Astrocyte (in vitro differentiated cells and primary cell): Measurements from ENCODE around the gene GLYR1. TPM values are rescaled to one million over a fixed set of nuclear protein-coding genes. Genes with fewer than 3 reads are reported as not detected.

Experiments
- DNase-seq: peaks from one replicate; pipeline ENCODE4 v3.0.0-alpha.2; 2010; ENCODE audit warnings: low read depth
- FAIRE-seq: peaks from 2 replicates; lab custom pipeline; 2011; peaks lifted over from hg19 to GRCh38; lab: Jason Lieb, UNC
- H2AFZ ChIP-seq: 2 replicates; pipeline ENCODE4 v1.6.0; 2012; ENCODE audit warnings: low read depth, low read length, inconsistent platforms
- H3K27ac ChIP-seq: 2 replicates; pipeline ENCODE4 v1.5.1; 2011; ENCODE audit warnings: low read depth, low read length, inconsistent platforms
- H3K27me3 ChIP-seq: 2 replicates; pipeline ENCODE4 v1.6.0; 2011; ENCODE audit warnings: low read length, inconsistent platforms; ENCODE audit not compliant: insufficient read depth
- H3K36me3 ChIP-seq: 2 replicates; pipeline ENCODE4 v1.5.1; 2011; ENCODE audit warnings: low read length, inconsistent platforms; ENCODE audit not compliant: insufficient read depth
- H3K4me1 ChIP-seq: 2 replicates; pipeline ENCODE4 v1.5.1; 2011; ENCODE audit warnings: low read length, inconsistent platforms; ENCODE audit not compliant: insufficient read depth
- H3K4me2 ChIP-seq: 2 replicates; pipeline ENCODE4 v1.6.0; 2012; ENCODE audit warnings: low read length, inconsistent platforms
- H3K4me3 ChIP-seq: 2 replicates; pipeline ENCODE4 v1.5.1; 2011; ENCODE audit warnings: low read depth, mild to moderate bottlenecking, low read length, inconsistent platforms; ENCODE audit not compliant: insufficient read depth
- H3K79me2 ChIP-seq: 2 replicates; pipeline ENCODE4 v1.6.0; 2012; ENCODE audit warnings: mild to moderate bottlenecking, low read length, inconsistent platforms; ENCODE audit not compliant: insufficient read depth
- H3K9ac ChIP-seq: 2 replicates; pipeline ENCODE4 v1.6.0; 2012; ENCODE audit warnings: mild to moderate bottlenecking, low read length, inconsistent platforms
- H3K9me3 ChIP-seq: 2 replicates; pipeline ENCODE4 v1.5.1; 2012; ENCODE audit warnings: low read depth, mild to moderate bottlenecking, low read length, inconsistent platforms; ENCODE audit not compliant: insufficient read depth
- H4K20me1 ChIP-seq: 2 replicates; pipeline ENCODE4 v1.6.0; 2012; ENCODE audit warnings: low read length, inconsistent platforms; ENCODE audit not compliant: insufficient read depth
- H3K27ac Mint-ChIP-seq: one replicate; pipeline ENCODE4 v1.8.0; 2021; ENCODE audit warnings: mild to moderate bottlenecking, mixed read lengths; ENCODE audit not compliant: unreplicated experiment
- H3K27me3 Mint-ChIP-seq: one replicate; pipeline ENCODE4 v1.8.0; 2021; ENCODE audit warnings: low read depth, mixed read lengths; ENCODE audit not compliant: unreplicated experiment
- H3K36me3 Mint-ChIP-seq: one replicate; pipeline ENCODE4 v1.8.0; 2021; ENCODE audit warnings: low read depth, mixed read lengths; ENCODE audit not compliant: unreplicated experiment
- H3K4me1 Mint-ChIP-seq: one replicate; pipeline ENCODE4 v1.8.0; 2021; ENCODE audit warnings: low read depth, mixed read lengths; ENCODE audit not compliant: unreplicated experiment
- H3K4me3 Mint-ChIP-seq: one replicate; pipeline ENCODE4 v1.8.0; 2021; ENCODE audit warnings: mild to moderate bottlenecking, moderate library complexity, mixed read lengths; ENCODE audit not compliant: unreplicated experiment
- H3K9me3 Mint-ChIP-seq: one replicate; pipeline ENCODE4 v1.8.0; 2021; ENCODE audit warnings: mild to moderate bottlenecking, mixed read lengths; ENCODE audit not compliant: unreplicated experiment
- CTCF ChIP-seq: IDR thresholded peaks from 2 replicates; pipeline ENCODE4 v1.5.1; 2011; ENCODE audit warnings: low read depth, mild to moderate bottlenecking, inconsistent platforms, low read length, moderate library complexity; ENCODE audit not compliant: insufficient read depth
- EZH2 ChIP-seq: IDR thresholded peaks from 2 replicates; pipeline ENCODE4 v1.6.1; 2012; ENCODE audit warnings: mild to moderate bottlenecking, low read length, inconsistent platforms; ENCODE audit not compliant: insufficient read depth
- total RNA-seq: library from RNA; stranded (reverse); gene quantifications from 2 replicates; pipeline ENCODE4 v1.2.1, GENCODE V29; 2021

Gene GLYR1
- total RNA-seq, 1 donor from 2014 or later = 77.8 TPM

GRCh38 chr16:4775005-4775404 lies 72.1 kb downstream of the GLYR1 start:
- TF ChIP-seq EZH2 (no peak), CTCF (no peak)
- H3K4me1 Mint-ChIP-seq = no peaks in the 10 kb centered on the region
- Histone ChIP-seq H4K20me1 (no peaks in the 10 kb centered on the region), H3K4me2 (no peak overlapping the region), H3K9ac (no peak overlapping the region), H2AFZ (no peak overlapping the region), H3K36me3 (no peaks in the 10 kb centered on the region), H3K4me1 (no peaks in the 10 kb centered on the region), H3K79me2 (no peaks in the 10 kb centered on the region), H3K9me3 (no peaks in the 10 kb centered on the region), H3K4me3 (no peak overlapping the region), H3K27me3 (no peaks in the 10 kb centered on the region), H3K27ac (no peak overlapping the region)
- no peaks in the 10 kb centered on the region for H3K27me3 Mint-ChIP-seq
- peaks cover 1% of the 10 kb centered on the region for H3K36me3 Mint-ChIP-seq
- no peak overlapping the region for H3K27ac Mint-ChIP-seq
- H3K4me3 Mint-ChIP-seq = no peak overlapping the region
- DNase-seq (no peak), FAIRE-seq (no peak)
- H3K9me3 Mint-ChIP-seq = no peaks in the 10 kb centered on the region

DNA sequence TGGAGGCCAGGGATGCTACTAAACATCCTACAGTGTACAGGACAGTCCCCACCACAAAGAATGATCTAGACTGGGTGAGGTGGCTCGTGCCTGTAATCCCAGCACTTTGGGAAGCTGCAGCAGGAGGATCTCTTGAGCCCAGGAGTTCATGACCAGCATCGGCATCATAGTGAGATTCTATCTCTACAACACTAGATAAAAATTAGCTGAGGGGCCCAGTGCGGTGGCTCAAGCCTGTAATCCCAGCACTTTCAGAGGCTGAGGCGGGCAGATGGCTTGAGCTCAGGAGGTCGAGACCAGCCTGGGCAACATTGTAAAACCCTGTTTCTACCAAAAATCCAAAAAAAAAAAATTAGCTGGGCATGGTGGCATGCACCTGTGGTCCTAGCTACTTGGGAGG lies 74.7 kb downstream of the GLYR1 start:
- Histone ChIP-seq H4K20me1 (no peaks in the 10 kb centered on the region), H3K9ac (no peak overlapping the region), H3K27me3 (no peaks in the 10 kb centered on the region), H3K4me3 (no peak overlapping the region), H3K9me3 (no peaks in the 10 kb centered on the region), H2AFZ (no peak overlapping the region), H3K79me2 (no peaks in the 10 kb centered on the region), H3K4me1 (no peaks in the 10 kb centered on the region), H3K4me2 (no peak overlapping the region), H3K36me3 (no peaks in the 10 kb centered on the region), H3K27ac (no peak overlapping the region)
- TF ChIP-seq EZH2 (no peak), CTCF (no peak)
- H3K27ac Mint-ChIP-seq = no peak overlapping the region
- H3K4me3 Mint-ChIP-seq = no peak overlapping the region
- no peaks in the 10 kb centered on the region for H3K27me3 Mint-ChIP-seq
- peaks cover 4% of the 10 kb centered on the region for H3K4me1 Mint-ChIP-seq
- H3K9me3 Mint-ChIP-seq = peaks cover 2% of the 10 kb centered on the region
- DNase-seq (no peak), FAIRE-seq (no peak)
- H3K36me3 Mint-ChIP-seq = peaks cover 1% of the 10 kb centered on the region

DNA sequence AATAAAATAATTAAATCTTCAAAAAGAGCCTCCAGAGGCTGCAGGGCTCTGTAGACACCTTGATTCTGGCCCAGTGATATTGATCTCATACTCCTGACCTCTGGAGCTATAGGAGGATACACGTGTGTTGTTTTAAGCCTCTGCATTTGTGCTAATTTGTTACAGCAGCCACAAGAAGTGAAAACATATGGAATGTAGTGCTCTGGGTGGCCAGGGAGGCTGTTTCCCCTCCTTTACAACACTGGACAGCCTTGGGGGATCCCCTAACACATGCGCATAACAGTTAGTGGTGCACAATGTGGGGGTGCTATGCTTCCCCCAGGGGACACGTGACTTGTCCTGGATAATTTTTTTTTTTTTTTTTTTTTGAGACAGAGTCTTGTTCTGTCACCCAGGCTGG lies 75.4 kb downstream of the GLYR1 start:
- peaks cover 5% of the 10 kb centered on the region for H3K4me1 Mint-ChIP-seq
- FAIRE-seq = no peak

More for the DNA sequence above, 75.4 kb downstream of the GLYR1 start:
- Mint-ChIP-seq H3K27me3 (no peaks in the 10 kb centered on the region), H3K27ac (no peak overlapping the region), H3K4me3 (no peak overlapping the region), H3K36me3 (peaks cover 1% of the 10 kb centered on the region), H3K9me3 (peaks cover 2% of the 10 kb centered on the region)
- no peak overlapping the region for H3K27ac ChIP-seq
- H3K4me2 ChIP-seq = no peak overlapping the region
- H3K9me3 ChIP-seq = no peaks in the 10 kb centered on the region
- no peak overlapping the region for H3K4me3 ChIP-seq
- H3K9ac ChIP-seq = no peak overlapping the region
- H3K4me1 ChIP-seq = no peaks in the 10 kb centered on the region
- no peaks in the 10 kb centered on the region for H3K36me3 ChIP-seq
- peaks cover 6% of the 10 kb centered on the region for H3K79me2 ChIP-seq
- DNase-seq = no peak
- TF ChIP-seq CTCF = no peak
- no peak for TF ChIP-seq EZH2
- H3K27me3 ChIP-seq = no peaks in the 10 kb centered on the region
- H4K20me1 ChIP-seq = no peaks in the 10 kb centered on the region
- H2AFZ ChIP-seq = peak overlapping the region; percentile 23
